ENCODE data around the gene OSTF1. TPM values are rescaled to one million over a fixed set of nuclear protein-coding genes. Genes with fewer than 3 reads are reported as not detected.
A peak's percentile ranks its signal among the peaks of the same experiment; 100 is the strongest.

The OSTF1 gene
- total RNA-seq, 1 experiment from 2014 or later = 19.3 TPM

DNA sequence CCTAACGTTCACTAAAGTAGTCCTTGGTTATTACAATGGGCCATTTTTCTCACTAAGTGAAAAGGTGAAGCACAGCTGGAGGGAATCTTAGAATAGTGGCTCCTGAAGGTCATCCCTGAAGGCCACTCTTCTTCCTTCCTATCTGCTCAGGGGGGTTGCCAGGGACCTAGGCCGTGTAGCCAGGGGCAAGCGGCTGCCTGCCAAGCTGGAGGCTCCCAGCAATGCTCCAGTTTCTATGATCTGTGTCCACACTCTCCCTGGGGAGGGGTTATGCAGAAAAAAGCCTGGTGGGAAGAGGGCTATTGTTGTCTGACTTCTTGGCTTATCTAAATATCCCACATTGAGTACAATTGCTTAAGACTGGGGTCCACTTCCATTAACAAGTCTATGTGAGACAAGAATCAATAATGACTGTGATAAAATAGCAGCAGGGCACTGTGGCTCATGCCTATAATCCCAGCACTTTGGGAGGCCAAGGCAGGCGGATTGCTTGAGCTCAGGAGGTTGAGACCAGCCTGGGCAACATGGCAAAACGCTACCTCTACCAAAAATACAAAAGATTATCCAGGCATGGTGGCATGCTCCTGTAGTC lies 4.1 kb upstream of the OSTF1 start:
- DNase-seq (ENCODE audit: extremely low read depth, low read depth) = no peak

- no peak for DNase-seq (ENCODE audit: extremely low read depth, low read depth)
Observed at GRCh38 chr9:75085640-75086039, 2.7 kb upstream of the OSTF1 start.

DNA sequence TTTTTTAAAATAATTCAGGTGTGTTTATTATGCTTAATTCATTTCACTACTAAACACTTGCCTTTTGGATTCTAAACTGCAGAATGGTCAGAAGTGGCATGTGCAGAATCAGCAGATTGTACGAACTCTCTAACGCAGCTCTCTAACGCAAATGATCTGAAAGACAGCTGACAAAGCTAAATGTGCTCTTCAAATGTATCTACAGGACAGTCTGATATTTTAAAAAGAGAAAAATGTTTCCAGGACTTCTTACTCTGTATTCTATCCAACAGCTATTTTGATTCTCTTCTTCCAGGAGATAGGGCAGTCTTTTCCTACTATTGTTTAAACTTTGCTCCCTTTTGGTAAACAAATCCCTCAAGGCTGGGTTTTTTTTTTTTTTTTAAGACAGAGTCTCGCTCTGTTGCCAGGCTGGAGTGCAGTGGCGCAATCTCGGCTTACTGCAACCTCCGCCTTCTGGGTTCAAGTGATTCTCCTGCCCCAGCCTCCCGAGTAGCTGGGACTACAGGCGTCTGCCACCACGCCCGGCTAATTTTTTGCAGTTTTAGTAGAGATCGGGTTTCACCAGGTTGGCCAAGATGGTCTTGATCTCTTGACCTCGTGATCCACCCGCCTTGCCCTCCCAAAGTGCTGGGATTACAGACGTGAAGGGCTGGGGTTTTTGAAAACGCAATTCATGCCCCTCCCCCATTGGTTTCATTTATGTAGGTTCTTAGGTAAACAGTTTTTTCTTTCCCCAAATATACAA lies 1.6 kb upstream of the OSTF1 start:
- no peak for DNase-seq (ENCODE audit: extremely low read depth, low read depth)

- peak; percentile 28 for DNase-seq (ENCODE audit: extremely low read depth, low read depth)
Observed at GRCh38 chr9:75087289-75087823, 958 bp upstream of the OSTF1 start.

- DNase-seq (ENCODE audit: extremely low read depth, low read depth) = peak; percentile 33
Observed at GRCh38 chr9:75088646-75089372, 495 bp downstream of the OSTF1 start.

DNA sequence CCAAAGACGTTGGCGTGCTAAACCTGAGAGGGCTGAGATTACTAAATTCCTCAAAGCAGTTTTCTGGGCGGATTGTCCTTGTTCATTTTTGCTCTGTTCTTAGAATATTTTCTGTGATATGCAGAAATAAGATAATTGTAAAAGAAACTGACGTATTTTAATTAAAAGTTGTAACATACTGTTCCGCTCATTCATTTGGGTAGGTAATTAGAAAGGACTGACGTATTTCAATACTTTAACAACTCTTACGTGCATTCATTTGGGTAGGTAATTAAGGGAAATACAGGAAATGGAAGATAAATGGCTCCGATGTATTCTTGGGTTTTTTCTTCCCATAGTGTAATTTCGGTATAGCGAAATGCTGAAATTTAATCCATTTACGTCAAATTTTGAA lies 1.1 kb downstream of the OSTF1 start:
- no peak for DNase-seq (ENCODE audit: extremely low read depth, low read depth)

- DNase-seq (ENCODE audit: extremely low read depth, low read depth) = no peak
Observed at GRCh38 chr9:75090579-75090978, 2.3 kb downstream of the OSTF1 start.

GRCh38 chr9:75092766-75093165 lies 4.5 kb downstream of the OSTF1 start:
- DNase-seq (ENCODE audit: extremely low read depth, low read depth) = no peak

GRCh38 chr9:75096796-75097195 lies 8.5 kb downstream of the OSTF1 start:
- DNase-seq (ENCODE audit: extremely low read depth, low read depth) = no peak

DNA sequence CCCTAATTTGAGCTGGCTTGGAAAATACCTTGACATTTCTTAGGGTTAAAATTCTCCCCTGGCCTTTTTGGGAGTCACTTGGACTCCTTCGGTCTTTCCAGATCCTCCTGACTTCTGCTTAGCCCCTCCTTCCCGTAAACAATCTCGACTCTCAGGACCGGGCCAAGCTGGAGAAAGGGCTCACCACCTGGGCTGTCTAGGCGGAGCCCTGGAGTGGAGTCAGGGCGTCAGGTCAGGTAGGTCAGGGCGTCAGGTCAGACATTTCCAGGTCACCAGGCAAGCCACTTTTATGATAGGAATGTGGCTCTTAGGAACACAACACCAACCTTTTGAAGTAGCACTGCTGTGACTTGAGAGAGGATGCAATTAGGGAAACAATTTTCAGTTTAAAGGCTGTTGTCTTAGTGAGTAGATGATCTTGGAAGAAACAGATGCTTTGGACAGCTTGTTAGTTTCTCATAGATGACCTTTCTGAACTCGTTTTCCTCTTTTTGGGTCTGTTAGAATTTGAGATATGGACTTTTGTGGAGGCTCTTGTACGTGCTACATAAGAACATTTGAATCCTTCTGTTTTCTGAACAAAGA lies 12.8 kb downstream of the OSTF1 start:
- no peak for DNase-seq (ENCODE audit: extremely low read depth, low read depth)

GRCh38 chr9:75102177-75102790 lies 14.0 kb downstream of the OSTF1 start:
- DNase-seq (ENCODE audit: extremely low read depth, low read depth) = no peak

DNA sequence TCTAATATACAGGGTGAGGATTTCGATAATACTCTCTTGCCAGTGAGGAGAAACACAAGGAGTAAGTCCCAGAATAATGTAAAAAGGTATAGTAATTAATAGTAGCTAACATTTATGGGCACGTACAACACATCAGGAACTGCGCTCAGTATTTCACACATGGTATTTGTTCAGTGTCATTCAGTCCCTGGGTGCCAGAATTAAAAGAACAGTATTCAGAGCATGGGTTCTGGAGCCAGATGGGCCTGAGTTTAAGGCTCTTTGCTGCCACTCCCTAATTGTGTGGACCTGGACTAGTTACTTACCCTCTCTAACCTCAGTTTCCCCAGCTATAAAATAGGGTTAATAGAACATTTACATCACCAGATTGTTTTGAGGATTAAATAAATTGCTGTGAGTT lies 16.3 kb downstream of the OSTF1 start:
- DNase-seq (ENCODE audit: extremely low read depth, low read depth) = no peak

DNA sequence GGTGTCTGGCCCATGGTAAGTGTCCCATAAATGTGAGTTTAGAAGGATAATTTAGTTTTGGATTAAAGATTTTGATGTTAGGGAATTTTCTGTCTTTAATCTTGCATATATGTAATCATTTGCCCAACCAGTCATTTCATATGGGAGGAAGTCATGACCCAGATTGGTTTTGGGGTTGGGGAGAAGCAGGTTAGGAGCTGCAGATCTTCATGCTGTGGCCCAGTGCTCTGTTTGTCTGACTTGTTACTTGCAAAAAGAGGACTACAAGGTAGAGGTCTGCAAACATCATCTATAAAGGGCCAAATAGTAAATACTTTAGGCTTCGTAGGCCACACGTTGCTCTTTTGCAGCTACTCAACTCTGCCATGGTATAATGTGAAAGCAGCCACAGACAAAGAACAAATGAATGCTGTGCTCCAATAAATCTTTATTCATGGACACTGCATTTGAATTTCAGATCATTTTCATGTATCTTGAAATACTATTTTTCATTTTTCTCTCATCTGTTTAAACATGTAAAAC lies 16.8 kb downstream of the OSTF1 start:
- no peak for DNase-seq (ENCODE audit: extremely low read depth, low read depth)

DNA sequence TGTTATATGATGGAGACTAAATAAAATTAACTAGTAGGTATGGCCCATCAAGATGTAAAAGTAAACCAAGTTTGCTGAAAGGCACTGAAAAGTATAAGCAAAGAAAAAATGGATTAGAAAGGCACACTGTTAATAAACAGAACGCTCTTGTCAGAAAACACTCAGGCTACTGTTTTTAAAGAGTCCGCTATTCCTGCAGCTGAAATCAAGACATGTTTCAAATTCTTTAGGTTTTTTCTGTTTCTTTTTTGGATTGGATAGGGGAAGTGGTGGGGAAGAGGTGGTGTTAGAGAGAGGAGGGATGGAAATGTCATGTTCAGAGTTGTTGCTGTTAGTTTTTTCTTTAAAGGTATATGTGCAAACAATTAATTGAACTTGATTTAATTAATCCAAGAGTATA lies 17.5 kb downstream of the OSTF1 start:
- no peak for DNase-seq (ENCODE audit: extremely low read depth, low read depth)

DNA sequence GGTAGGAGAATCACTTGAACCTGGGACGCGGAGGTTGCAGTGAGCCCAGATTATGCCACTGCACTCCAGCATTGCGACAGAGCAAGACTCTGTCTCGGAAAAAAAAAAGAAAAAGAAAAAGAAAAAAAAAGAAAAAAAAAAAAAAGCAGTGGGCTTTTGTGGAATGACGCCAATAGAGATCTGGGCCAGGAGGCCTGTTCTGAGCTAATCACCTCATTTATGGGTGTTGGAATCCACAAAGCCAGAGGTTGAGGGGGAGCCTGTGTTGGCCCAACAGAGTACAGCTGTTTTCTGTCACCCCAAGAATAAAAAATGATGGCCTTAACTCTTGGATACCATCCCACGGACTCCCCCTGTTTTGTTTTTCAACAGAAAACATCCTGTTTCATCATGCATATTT lies 18.5 kb downstream of the OSTF1 start:
- DNase-seq (ENCODE audit: extremely low read depth, low read depth) = no peak

DNA sequence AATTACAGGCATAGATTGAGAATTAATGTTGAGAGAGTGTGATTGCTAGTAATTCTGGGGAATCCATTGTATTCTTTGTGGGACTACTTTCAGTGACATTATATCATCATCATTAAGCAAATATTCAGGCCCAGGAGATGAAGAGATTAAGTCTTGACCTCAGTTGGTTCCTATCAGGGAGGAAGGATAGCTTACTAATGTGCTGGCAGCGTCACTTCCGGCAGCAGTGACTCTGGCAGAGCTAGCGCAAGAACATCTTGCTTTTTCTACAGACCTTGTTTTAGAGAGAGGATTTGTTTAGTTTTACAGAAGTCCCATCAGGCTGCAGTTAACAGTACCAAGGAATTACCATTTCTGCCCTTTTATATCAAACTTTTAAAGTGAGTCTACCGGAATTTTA lies 20.3 kb downstream of the OSTF1 start:
- DNase-seq (ENCODE audit: extremely low read depth, low read depth) = no peak

- no peak for DNase-seq (ENCODE audit: extremely low read depth, low read depth)
Observed at GRCh38 chr9:75109210-75109839, 21.0 kb downstream of the OSTF1 start.

DNA sequence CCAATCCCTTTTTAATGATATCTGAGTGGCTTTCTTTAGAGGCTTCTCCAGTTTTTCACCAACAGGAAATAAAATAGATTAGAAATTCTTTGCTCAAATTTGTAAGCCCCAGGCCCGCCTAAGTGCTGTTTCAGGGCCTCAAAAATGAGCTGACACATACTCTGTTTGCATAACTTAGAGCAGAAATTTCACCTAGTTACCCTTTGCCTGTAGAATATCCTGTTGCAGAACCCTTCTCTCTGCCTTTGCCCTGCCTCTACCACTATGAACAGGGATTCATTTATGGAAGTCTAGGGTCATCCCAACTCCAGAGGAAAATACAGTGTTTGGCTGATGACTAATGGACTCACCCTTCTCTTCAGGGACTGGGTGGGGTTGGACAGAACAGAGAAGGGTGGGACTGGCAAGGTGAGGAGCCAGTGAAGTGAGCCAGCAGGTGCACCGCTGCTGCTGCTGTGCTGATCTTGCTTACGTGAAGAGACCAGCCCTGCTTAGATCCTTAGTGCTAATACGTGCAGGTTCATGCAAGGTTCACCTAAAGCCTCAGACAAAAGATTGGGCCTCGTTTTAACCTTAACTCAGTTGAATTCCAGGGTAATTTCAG lies 22.8 kb downstream of the OSTF1 start:
- DNase-seq (ENCODE audit: extremely low read depth, low read depth) = no peak

- no peak for DNase-seq (ENCODE audit: extremely low read depth, low read depth)
Observed at GRCh38 chr9:75112789-75113188, 24.5 kb downstream of the OSTF1 start.

- DNase-seq (ENCODE audit: extremely low read depth, low read depth) = no peak
Observed at GRCh38 chr9:75116306-75116705, 28.0 kb downstream of the OSTF1 start.
